ENCODE measurements around the gene IGF2. TPM values are rescaled to one million over a fixed set of nuclear protein-coding genes. Genes with fewer than 3 reads are reported as not detected.

The IGF2 gene
- total and polyA plus RNA-seq, 2 of the 8 experiments (the other 6 are each of a cell fraction or from before 2014, with no cell fraction given): 0.74 to 1.5 TPM

- Histone ChIP-seq H3K4me3 (ENCODE audit: extremely low read depth in 1 of 4, insufficient read depth in 2 of 4, low read depth in 3 of 4, low read length in 4 of 4) (no peak overlapping the region), H3K18ac (ENCODE audit: extremely low read depth, low read length) (no peak overlapping the region), H3K56ac (replicated peaks; ENCODE audit: insufficient read length, low read depth, low read length) (no peak overlapping the region), H3K9ac (replicated peaks in 1 of 4; ENCODE audit: extremely low read depth in 1 of 4, low read depth in 3 of 4, low read length in 3 of 4) (no peak overlapping the region), H3K4ac (replicated peaks; ENCODE audit: insufficient read length, low read depth, low read length) (no peak overlapping the region), H3K27ac (ENCODE audit: low read depth, low read length) (no peak overlapping the region), H3K23me2 (ENCODE audit: low read depth, low read length) (peaks cover 5% of the 10 kb centered on the region; the same call in 1 of the 2 replicates), H3K79me2 (ENCODE audit: control insufficient read depth in 1 of 2, insufficient read depth in 2 of 2, low read length in 2 of 2) (no peaks in the 10 kb centered on the region), H3K36me3 (ENCODE audit: control insufficient read depth in 2 of 4, insufficient read depth in 4 of 4, low read length in 3 of 4) (no peaks in the 10 kb centered on the region), H2BK120ac (replicated peaks; ENCODE audit: low read depth, low read length) (no peak overlapping the region), H3K23ac (ENCODE audit: insufficient read length) (no peak overlapping the region), H2BK5ac (ENCODE audit: low read depth, low read length) (no peak overlapping the region), H3K9me3 (ENCODE audit: insufficient read depth in 2 of 2, low read depth in 1 of 2, low read length in 1 of 2) (no peaks in the 10 kb centered on the region), H2BK12ac (ENCODE audit: low read depth, low read length) (no peak overlapping the region; the same call in 1 of the 2 replicates), H4K5ac (ENCODE audit: insufficient read length, low read depth, low read length) (no peak overlapping the region), H4K91ac (replicated peaks; ENCODE audit: insufficient read length, low read length) (no peak overlapping the region), H4K20me1 (replicated peaks in 1 of 2; ENCODE audit: control insufficient read depth in 1 of 2, insufficient read depth in 2 of 2, low read length in 2 of 2) (no peaks in the 10 kb centered on the region), H4K8ac (ENCODE audit: extremely low read depth, insufficient read depth, low read length) (no peak overlapping the region), H3K79me1 (ENCODE audit: low read depth, low read length) (no peaks in the 10 kb centered on the region), H2AFZ (ENCODE audit: low read length) (no peak overlapping the region), H2BK15ac (ENCODE audit: low read length) (no peak overlapping the region; the same call in 1 of the 2 replicates), H2AK5ac (ENCODE audit: low read depth, low read length) (no peak overlapping the region), H3K14ac (ENCODE audit: insufficient read length) (no peak overlapping the region), H2BK20ac (ENCODE audit: low read length) (no peak overlapping the region), H3K4me2 (ENCODE audit: insufficient read depth in 1 of 2, low read depth in 2 of 2, low read length in 2 of 2) (no peak overlapping the region), H3K4me1 (replicated peaks in 1 of 4; ENCODE audit: control insufficient read depth in 3 of 4, insufficient read depth in 4 of 4, low read length in 3 of 4) (peaks cover 0 to 4% (median 0%) of the 10 kb centered on the region in 4 experiments; a peak in 3 of 7 replicates), H3K27me3 (replicated peaks in 1 of 4; ENCODE audit: control insufficient read depth in 3 of 4, extremely low read depth in 1 of 4, insufficient read depth in 3 of 4, low read length in 3 of 4) (no peaks in the 10 kb centered on the region)
- 89% methylated on average over 4 of the region's 4 CpGs; no CpG with 5 or more reads in 1 of the 2 experiments for WGBS, 2 experiments (ENCODE audit: extremely low coverage in 1 of 2, insufficient coverage in 1 of 2, insufficient read length in 1 of 2, insufficient replicate concordance in 2 of 2, low coverage in 1 of 2, low lambda C conversion rate in 2 of 2, missing lambda C conversion rate in 1 of 2)
- ChIA-PET POLR2A (ENCODE audit: partially characterized antibody) (no interaction called here), CTCF (ENCODE audit: partially characterized antibody) (interaction anchor here (0.9 to 1.3 kb wide), 4 partner anchors 17 to 72 kb away, joined by 3 read pairs; no protein-coding TSS in a partner anchor)
- DNase-seq (ENCODE audit: low read depth in 1 of 2, low spot score in 2 of 2): no peak
- FAIRE-seq: no peak
- TF ChIP-seq SAP30 (IDR thresholded peaks at IDR 0.05; ENCODE audit: insufficient read depth, insufficient replicate concordance, low read length): no peak
- TF ChIP-seq EZH2 (IDR thresholded peaks at IDR 0.05; ENCODE audit: low read depth, low read length, severe bottlenecking): no peak
- TF ChIP-seq CTCF (IDR thresholded peaks at IDR 0.05; ENCODE audit: control extremely low read depth in 1 of 3, insufficient read depth in 1 of 3, low read depth in 1 of 3, low read length in 3 of 3): no peak
- no peak for TF ChIP-seq RXRA (IDR thresholded peaks at IDR 0.05; ENCODE audit: insufficient read depth, low read depth, low read length)
- no peak for TF ChIP-seq KDM5A (IDR thresholded peaks at IDR 0.05; ENCODE audit: low read length)
- no peak for TF ChIP-seq E2F6 (IDR thresholded peaks at IDR 0.05)
Measured at GRCh38 chr11:2107521-2107920, 31.7 kb downstream of the IGF2 start.

All from H1 (cell line).